PC-3 (cell line): Measurements from ENCODE around the gene MYO6. TPM values are rescaled to one million over a fixed set of nuclear protein-coding genes. Genes with fewer than 3 reads are reported as not detected.

ENCODE experiments used
- ATAC-seq: fragments of 200-7000 bp; cut with Tn5 transposase; 2 replicates; pipeline ENCODE4 v1.9.1; 2020; ENCODE audit warnings: mild to moderate bottlenecking, moderate library complexity
- BruUV-seq: library from RNA; stranded (reverse); fragments of 400-500 nt; replicated peaks from 2 replicates; lab custom pipeline; 2021; lab: Mats Ljungman, UMichigan
- CTCF ChIA-PET: fragments of 300-600 bp; sonication (Branson Sonifier 250); formaldehyde crosslinking; loops from one replicate; lab custom pipeline; 2022; ENCODE audit warnings: antibody characterized with exemption; lab: Charles Lee
- POLR2A ChIA-PET: fragments of 300-600 bp; sonication (Branson Sonifier 250); formaldehyde crosslinking; loops from one replicate; lab custom pipeline; 2022; ENCODE audit warnings: antibody characterized with exemption; ENCODE audit not compliant: unreplicated experiment; lab: Charles Lee
- DNase-seq: peaks from one replicate; pipeline ENCODE4 v3.0.0-alpha.2; 2015
- H2AFZ ChIP-seq: fragments of 300-600 bp; sonication (generic); 2 replicates; pipeline ENCODE4 v1.6.0; 2016; ENCODE audit warnings: antibody characterized with exemption, low read length
- H3F3A ChIP-seq: fragments of 300-600 bp; sonication (generic); one replicate; pipeline ENCODE4 v1.6.0; 2017; ENCODE audit warnings: antibody characterized with exemption, low read length, control low read depth, mild to moderate bottlenecking; ENCODE audit not compliant: unreplicated experiment
- H3K27ac ChIP-seq: fragments of 300-600 bp; sonication (generic); 2 replicates; pipeline ENCODE4 v1.5.1; 2016; ENCODE audit warnings: mild to moderate bottlenecking, low read length
- H3K27me3 ChIP-seq: fragments of 300-600 bp; sonication (generic); 2 replicates; pipeline ENCODE4 v1.6.1; 2016; ENCODE audit warnings: low read length, mixed read lengths
- H3K36me3 ChIP-seq: fragments of 300-600 bp; sonication (generic); 2 replicates; pipeline ENCODE4 v1.6.1; 2016; ENCODE audit warnings: low read depth, mixed run types, low read length, mixed read lengths
- H3K4me1 ChIP-seq: fragments of 300-600 bp; sonication (generic); 2 replicates; pipeline ENCODE4 v1.5.1; 2016; ENCODE audit warnings: low read length; ENCODE audit not compliant: insufficient read depth
- H3K4me2 ChIP-seq: fragments of 300-600 bp; sonication (generic); 2 replicates; pipeline ENCODE4 v1.6.0; 2016; ENCODE audit warnings: low read length
- H3K4me3 ChIP-seq: fragments of 300-600 bp; sonication (generic); 2 replicates; pipeline ENCODE4 v1.5.1; 2016; ENCODE audit warnings: mild to moderate bottlenecking, low read length, mixed read lengths
- H3K79me2 ChIP-seq: fragments of 300-600 bp; sonication (generic); 2 replicates; pipeline ENCODE4 v1.6.1; 2017; ENCODE audit warnings: low read length, mixed read lengths
- H3K9ac ChIP-seq: fragments of 300-600 bp; sonication (generic); 2 replicates; pipeline ENCODE4 v1.6.0; 2016; ENCODE audit warnings: mild to moderate bottlenecking, low read length
- H3K9me2 ChIP-seq: fragments of 300-600 bp; sonication (generic); replicated peaks from 2 replicates; pipeline ENCODE4 v1.6.1; 2016; ENCODE audit warnings: mixed run types, low read length, mixed read lengths
- H3K9me3 ChIP-seq: fragments of 300-600 bp; sonication (generic); 2 replicates; pipeline ENCODE4 v1.6.1; 2016; ENCODE audit warnings: low read length, mixed read lengths
- H4K20me1 ChIP-seq: fragments of 300-600 bp; sonication (generic); 2 replicates; pipeline ENCODE4 v1.6.1; 2016; ENCODE audit warnings: low read length, mixed read lengths
- EZH2 ChIP-seq: fragments of 300-600 bp; sonication (generic); IDR thresholded peaks from one replicate; pipeline ENCODE4 v1.6.1; 2017; ENCODE audit warnings: antibody characterized with exemption, mild to moderate bottlenecking, low read length; ENCODE audit not compliant: unreplicated experiment
- EZH2phosphoT487 ChIP-seq: fragments of 300-600 bp; sonication (generic); IDR thresholded peaks from 2 replicates; pipeline ENCODE4 v1.6.1; 2018; ENCODE audit warnings: mild to moderate bottlenecking, antibody characterized with exemption, low read length, borderline replicate concordance
- intact Hi-C: fragments of 100-400 bp; cut with micrococcal nuclease; formaldehyde crosslinking; loops from 2 replicates; pipeline ENCODE4 v1.9.0; 2023
- total RNA-seq: library from RNA; depleted of rRNA; stranded (reverse); fragments of >200 nt; gene quantifications from 2 replicates; pipeline ENCODE4 v1.2.3, GENCODE V29; 2014
- TF ChIP-seq, protein P1 (sequence below): fragments of 300-600 bp; sonication (generic); conservative IDR thresholded peaks from 2 replicates; pipeline ENCODE4 v1.5.1; 2017; ENCODE audit warnings: antibody characterized with exemption, low read depth, mild to moderate bottlenecking, low read length

MYO6 gene
- total RNA-seq, 1 experiment from 2014 or later = 10.2 TPM

DNA sequence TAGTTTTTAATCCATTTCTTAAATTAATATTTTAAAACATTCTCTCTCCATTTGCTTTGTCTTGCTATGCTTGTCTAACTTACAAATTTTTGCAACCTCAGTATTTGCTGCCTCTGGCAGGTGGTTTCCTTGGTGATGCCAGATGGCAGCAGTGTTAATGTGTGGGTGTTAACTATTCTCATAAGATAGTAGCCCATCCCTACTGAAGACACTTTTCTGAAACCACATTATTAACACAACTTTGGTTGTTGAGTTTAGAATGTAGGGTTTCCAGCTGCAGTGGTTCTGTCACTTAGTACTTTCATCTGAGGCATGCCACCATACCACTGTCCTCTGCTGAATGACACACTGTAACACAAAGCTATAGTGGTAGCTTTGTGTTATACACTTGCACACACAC lies 75.1 kb downstream of the MYO6 start:
- no peaks in the 10 kb centered on the region for H4K20me1 ChIP-seq
- H3K4me1 ChIP-seq = no peaks in the 10 kb centered on the region
- ChIA-PET CTCF (no interaction called here), POLR2A (no interaction called here)
- ATAC-seq (no peak), DNase-seq (no peak)
- no peak overlapping the region for H3K4me2 ChIP-seq
- no peaks in the 10 kb centered on the region for H3K27me3 ChIP-seq
- H3K36me3 ChIP-seq = no peaks in the 10 kb centered on the region
- intact Hi-C loops = no loop called here
- H3K79me2 ChIP-seq = no peaks in the 10 kb centered on the region
- no TSS peak for BruUV-seq
- no peak overlapping the region for H3K27ac ChIP-seq
- no peaks in the 10 kb centered on the region for H3F3A ChIP-seq
- H3K9me2 ChIP-seq = no peaks in the 10 kb centered on the region
- no peak overlapping the region for H2AFZ ChIP-seq
- no peaks in the 10 kb centered on the region for H3K9me3 ChIP-seq
- no peak overlapping the region for H3K9ac ChIP-seq
- H3K4me3 ChIP-seq = no peak overlapping the region
- TF ChIP-seq EZH2phosphoT487 (no peak), EZH2 (no peak)
- TF ChIP-seq, protein P1, sequence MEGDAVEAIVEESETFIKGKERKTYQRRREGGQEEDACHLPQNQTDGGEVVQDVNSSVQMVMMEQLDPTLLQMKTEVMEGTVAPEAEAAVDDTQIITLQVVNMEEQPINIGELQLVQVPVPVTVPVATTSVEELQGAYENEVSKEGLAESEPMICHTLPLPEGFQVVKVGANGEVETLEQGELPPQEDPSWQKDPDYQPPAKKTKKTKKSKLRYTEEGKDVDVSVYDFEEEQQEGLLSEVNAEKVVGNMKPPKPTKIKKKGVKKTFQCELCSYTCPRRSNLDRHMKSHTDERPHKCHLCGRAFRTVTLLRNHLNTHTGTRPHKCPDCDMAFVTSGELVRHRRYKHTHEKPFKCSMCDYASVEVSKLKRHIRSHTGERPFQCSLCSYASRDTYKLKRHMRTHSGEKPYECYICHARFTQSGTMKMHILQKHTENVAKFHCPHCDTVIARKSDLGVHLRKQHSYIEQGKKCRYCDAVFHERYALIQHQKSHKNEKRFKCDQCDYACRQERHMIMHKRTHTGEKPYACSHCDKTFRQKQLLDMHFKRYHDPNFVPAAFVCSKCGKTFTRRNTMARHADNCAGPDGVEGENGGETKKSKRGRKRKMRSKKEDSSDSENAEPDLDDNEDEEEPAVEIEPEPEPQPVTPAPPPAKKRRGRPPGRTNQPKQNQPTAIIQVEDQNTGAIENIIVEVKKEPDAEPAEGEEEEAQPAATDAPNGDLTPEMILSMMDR = no peak

DNA sequence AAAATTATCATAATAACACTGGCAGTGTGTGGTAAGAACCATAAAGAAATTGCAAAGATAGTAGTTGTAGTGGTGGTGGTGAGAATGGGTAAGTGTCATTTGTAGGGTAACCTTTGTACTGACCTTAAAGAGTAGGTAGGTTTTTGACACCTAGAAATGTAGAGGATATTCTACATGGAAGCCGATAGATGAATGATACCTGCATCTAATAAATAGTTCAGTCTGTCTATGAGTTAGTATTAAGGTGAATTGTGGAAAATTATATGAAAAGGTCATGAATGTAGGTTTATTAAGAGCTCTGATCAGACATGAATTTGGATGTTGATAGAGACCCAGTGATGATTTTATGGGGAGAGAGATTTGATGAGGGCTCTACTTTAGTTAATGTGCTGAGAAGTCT lies 78.1 kb downstream of the MYO6 start:
- no TSS peak for BruUV-seq
- Histone ChIP-seq H4K20me1 (no peaks in the 10 kb centered on the region), H3F3A (no peaks in the 10 kb centered on the region), H3K4me3 (no peak overlapping the region), H3K36me3 (no peaks in the 10 kb centered on the region), H2AFZ (no peak overlapping the region), H3K79me2 (no peaks in the 10 kb centered on the region), H3K27ac (no peak overlapping the region), H3K4me1 (no peaks in the 10 kb centered on the region), H3K9me3 (no peaks in the 10 kb centered on the region), H3K9ac (no peak overlapping the region), H3K4me2 (no peak overlapping the region), H3K9me2 (no peaks in the 10 kb centered on the region), H3K27me3 (no peaks in the 10 kb centered on the region)
- ATAC-seq = no peak
- ChIA-PET POLR2A (no interaction called here), CTCF (no interaction called here)
- TF ChIP-seq EZH2phosphoT487 (no peak), EZH2 (no peak)
- TF ChIP-seq, protein P1 = no peak
- intact Hi-C loops = no loop called here
- DNase-seq = no peak

DNA sequence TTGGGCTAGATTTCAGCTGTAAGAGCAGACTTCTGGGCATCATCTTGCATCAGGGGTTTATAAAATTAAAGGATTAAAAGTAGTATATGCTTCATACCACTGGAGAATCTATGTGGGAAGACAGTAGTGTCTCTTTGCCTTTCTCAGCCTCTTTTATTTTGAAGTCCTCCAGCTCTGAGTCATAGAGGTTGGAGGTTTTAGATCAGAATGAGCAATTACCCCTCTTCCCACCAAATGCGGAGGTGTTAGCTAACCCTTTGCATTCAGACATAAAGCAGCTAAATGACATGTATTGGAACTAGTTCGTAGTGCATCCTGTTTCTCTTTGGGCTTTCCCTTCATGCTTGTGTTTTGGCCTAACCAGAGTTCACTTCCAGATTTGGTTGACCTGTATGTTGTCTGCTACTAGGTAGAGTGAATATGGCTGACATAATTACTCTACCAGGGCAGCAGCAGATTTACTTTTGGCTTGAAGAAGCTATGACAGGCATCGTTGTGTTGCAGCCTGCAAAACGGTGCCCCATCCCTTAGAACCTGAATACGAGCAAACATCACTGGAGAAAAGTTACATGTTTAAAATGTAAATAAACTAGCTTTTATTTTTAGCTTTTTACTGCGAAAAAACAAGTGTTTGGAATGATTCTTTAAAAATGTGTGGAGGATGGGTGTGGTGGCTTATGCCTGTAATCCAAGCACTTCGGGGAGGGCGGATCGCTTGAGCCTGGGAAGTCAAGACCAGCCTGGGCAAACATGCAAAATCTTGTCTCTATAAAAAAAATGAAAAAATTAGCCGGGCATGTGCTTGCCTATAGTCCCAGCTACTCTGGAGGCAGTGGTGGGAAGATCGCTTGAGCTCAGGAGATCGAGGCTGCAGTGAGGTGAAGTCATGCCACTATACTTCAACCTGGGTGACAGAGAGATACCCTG lies 82.2 kb downstream of the MYO6 start:
- Histone ChIP-seq H3K4me2 (no peak overlapping the region), H3K9me3 (no peaks in the 10 kb centered on the region), H3K9me2 (no peaks in the 10 kb centered on the region), H2AFZ (no peak overlapping the region), H3K9ac (no peak overlapping the region), H3K36me3 (no peaks in the 10 kb centered on the region), H3F3A (no peaks in the 10 kb centered on the region), H4K20me1 (no peaks in the 10 kb centered on the region), H3K27me3 (no peaks in the 10 kb centered on the region), H3K4me3 (no peak overlapping the region), H3K79me2 (no peaks in the 10 kb centered on the region), H3K27ac (no peak overlapping the region), H3K4me1 (no peaks in the 10 kb centered on the region)
- TF ChIP-seq EZH2 = no peak
- no peak for TF ChIP-seq EZH2phosphoT487
- TF ChIP-seq, protein P1 = no peak
- BruUV-seq = no TSS peak
- ChIA-PET CTCF (no interaction called here), POLR2A (no interaction called here)
- DNase-seq (no peak), ATAC-seq (no peak)
- intact Hi-C loops = no loop called here
